Activated CD4-positive, alpha-beta T cell treated with anti-CD3 and anti-CD28 coated beads for 48 hours (primary cell): ENCODE results near the gene FAM216B.
"Not testable (repeated sequence)": the region's sequence is repeated elsewhere in the genome, so short reads cannot be mapped to it uniquely, and the experiment has no call there.

ENCODE experiments used
- DNase-seq: peaks from one replicate; pipeline ENCODE4 v3.0.0-alpha.2; 2020

The FAM216B gene

GRCh38 chr13:42786715-42787114, 5.3 kb downstream of the FAM216B start:
- DNase-seq: no peak

- DNase-seq: no peak
Observed at GRCh38 chr13:42788601-42789000, 7.2 kb downstream of the FAM216B start.

DNA sequence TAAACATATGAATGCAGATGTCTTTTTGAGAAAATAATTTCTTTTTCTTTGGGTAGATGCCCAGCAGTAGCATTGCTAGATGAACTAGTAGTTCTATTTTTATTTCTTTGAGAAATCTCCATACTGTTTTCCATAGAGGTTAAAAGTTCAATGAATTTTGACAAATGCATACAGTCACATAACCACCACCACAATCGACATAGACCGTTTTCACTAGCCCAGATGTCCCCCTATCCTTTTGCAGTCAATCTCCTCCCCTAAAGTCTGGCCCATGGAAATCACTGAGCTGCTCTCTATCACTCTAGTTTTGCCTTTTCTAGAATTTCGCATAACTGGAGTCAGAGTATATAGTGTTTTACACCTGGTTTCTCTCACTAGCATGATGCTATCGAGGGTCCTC, 10.8 kb downstream of the FAM216B start:
- no peak for DNase-seq

GRCh38 chr13:42794577-42795275, 13.3 kb downstream of the FAM216B start:
- no peak for DNase-seq

DNA sequence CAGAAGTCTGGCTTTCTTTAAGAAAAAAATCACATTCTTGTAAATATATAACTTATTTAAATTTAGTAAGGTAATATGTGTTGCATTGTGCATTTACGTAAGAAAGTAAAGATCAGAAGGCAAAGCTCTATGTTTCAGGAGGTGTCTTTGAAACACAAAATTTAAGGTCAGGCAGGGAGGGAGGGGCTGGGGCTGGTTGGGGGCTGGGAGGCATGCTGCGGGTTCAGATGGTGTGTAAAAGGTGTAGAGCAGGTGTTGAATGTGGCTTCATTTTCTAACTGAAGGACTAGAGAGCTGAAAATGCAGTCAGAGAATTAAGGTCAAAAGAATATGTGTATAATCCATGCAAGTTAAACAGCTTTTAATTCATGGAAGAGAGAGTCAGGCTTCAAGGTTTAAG, 14.3 kb downstream of the FAM216B start:
- DNase-seq: no peak

DNA sequence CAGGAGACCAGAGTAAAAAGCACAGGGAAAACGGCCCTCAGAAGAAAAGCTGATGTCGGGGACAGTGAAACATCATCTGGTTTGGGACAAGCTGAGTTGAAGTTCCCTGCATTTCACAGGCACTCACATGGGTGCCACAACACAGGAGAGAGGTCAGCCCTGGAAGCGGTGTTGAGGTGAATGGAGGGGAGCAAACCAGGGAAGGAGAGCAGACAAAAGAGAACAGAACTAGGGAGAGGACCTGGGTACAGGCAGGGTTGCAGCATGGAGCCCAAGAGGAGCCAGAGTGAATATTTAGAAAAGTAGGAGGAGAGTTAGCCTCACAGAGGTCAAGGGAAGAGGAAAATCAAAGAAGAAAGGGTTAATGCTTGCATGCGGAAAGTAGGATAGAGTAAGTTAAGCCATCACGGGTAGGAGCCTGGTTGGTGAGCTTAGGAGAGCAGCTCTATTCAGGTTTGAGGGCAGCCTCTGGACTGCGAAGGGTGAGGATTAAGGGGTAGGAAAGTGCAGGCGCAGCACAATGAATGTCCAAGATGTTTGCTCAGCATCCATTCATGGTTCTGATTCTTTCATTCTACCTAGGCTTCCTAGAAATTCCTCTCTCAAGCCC, 15.5 kb downstream of the FAM216B start:
- no peak for DNase-seq

- DNase-seq: no peak
Observed at GRCh38 chr13:42798118-42798517, 16.7 kb downstream of the FAM216B start.

GRCh38 chr13:42800109-42800643, 18.8 kb downstream of the FAM216B start:
- DNase-seq: no peak

- DNase-seq: no peak
Observed at GRCh38 chr13:42803563-42804204, 22.3 kb downstream of the FAM216B start.

- no peak for DNase-seq
Observed at GRCh38 chr13:42804244-42804874, 23.0 kb downstream of the FAM216B start.

DNA sequence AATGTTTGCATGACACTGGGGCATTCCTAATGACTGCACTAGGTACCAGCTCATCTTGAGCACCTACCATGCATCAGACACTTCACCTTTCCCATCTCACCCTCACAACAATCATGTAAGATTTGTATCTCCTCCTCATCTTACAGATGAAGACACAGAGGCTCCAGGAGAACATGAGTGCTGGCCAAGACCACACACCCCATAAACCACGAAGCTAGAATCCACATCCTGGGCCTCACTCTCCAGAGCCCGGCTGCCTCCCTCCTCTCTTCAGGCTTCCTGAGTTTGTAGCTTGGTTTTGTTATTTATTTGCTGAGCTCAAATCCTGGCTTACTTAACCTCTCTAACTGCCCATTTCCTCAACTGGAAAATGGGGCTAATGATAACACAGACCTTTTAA, 25.9 kb downstream of the FAM216B start:
- no peak for DNase-seq

- no peak for DNase-seq
Observed at GRCh38 chr13:42807866-42808265, 26.5 kb downstream of the FAM216B start.

GRCh38 chr13:42808341-42808940, 27.1 kb downstream of the FAM216B start:
- no peak for DNase-seq

- DNase-seq: no peak
Observed at GRCh38 chr13:42812316-42812715, 30.9 kb downstream of the FAM216B start.

- no peak for DNase-seq
Observed at GRCh38 chr13:42814868-42815267, 33.5 kb downstream of the FAM216B start.

GRCh38 chr13:42815681-42816080, 34.3 kb downstream of the FAM216B start:
- DNase-seq: no peak

- no peak for DNase-seq
Observed at GRCh38 chr13:42816538-42816937, 35.2 kb downstream of the FAM216B start.

DNA sequence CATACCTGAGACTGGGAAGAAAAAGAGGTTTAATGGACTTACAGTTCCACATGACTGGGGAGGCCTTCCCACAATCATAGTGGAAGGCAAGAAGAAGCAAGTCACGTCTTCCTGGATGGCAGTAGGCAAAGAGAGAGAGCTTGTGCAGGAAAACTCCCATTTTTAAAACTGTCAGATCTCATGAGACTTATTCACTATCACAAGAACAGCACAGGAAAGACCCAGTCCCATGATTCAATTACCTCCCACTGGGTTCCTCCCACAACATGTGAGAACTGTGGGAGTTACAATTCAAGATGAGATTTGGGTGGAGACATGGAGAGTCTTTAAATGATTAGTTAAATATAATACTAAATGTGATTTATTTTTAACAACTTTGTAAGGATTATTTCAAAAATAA, 38.3 kb downstream of the FAM216B start:
- DNase-seq: not testable (repeated sequence)

DNA sequence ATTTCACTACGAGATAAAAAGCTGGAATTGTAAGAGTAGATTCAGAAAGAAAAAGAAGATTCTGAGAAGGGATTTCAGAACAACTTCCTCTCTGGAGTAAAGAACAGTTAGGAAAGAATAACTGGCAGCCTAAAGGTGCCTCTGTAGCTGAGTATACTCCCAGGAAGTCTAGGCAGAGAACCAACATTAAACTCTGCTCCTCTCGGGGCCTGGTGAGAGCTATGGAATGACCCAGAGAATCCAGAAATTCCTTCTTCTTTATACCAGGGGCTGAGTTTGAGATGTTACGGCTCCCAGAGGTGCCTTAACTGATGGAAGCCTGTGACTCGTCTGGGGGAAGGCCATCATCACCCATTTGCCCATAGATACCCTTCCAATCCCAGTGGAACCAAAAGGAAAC, 39.1 kb downstream of the FAM216B start:
- DNase-seq: no peak

DNA sequence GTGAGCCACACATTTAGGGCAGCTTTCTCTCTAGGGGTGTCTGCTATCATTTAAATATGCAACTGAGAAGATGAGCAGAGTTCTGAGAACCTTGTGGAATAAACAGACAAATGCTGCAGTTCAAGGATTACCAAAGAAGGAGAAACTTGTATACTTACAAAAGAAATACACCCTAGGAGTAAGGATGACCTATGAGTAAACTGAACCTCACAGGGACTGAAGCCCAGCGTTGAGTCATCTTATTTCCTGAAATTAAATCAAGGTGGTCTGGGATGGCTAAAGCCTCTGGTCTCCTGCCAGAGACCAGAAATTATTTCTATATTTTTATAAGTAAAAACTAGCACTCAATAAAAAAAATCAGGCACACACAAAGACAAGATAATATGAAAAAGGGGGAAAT, 40.1 kb downstream of the FAM216B start:
- DNase-seq: no peak

- no peak for DNase-seq
Observed at GRCh38 chr13:42832341-42833096, 51.1 kb downstream of the FAM216B start.

- DNase-seq: no peak
Observed at GRCh38 chr13:42834946-42835345, 53.6 kb downstream of the FAM216B start.
